ENCODE measurements around the gene LDLRAD4.

GRCh38 chr18:13372531-13372951, 154.0 kb downstream of the LDLRAD4 start:
- TF ChIP-seq ZNF263 (CRISPR knock-in tag; IDR thresholded peaks at IDR 0.05; ENCODE audit: borderline replicate concordance) (no peak), HIVEP1 (CRISPR knock-in tag; IDR thresholded peaks at IDR 0.05) (no peak), GABPA (tag; conservative IDR thresholded peaks at IDR 0.05; ENCODE audit: low read depth) (no peak), POLR2A (conservative IDR thresholded peaks at IDR 0.05) (no peak), ATF1 (CRISPR knock-in tag; IDR thresholded peaks at IDR 0.05) (no peak), ATF1 (tag; IDR thresholded peaks at IDR 0.05) (no peak), YBX1 (IDR thresholded peaks at IDR 0.05) (no peak), FOXP4 (CRISPR knock-in tag; IDR thresholded peaks at IDR 0.05; ENCODE audit: borderline replicate concordance) (no peak), CTCF (IDR thresholded peaks at IDR 0.05 in 2 of 3, conservative IDR thresholded peaks at IDR 0.05 in 1 of 3; ENCODE audit: insufficient read depth in 2 of 3, low read depth in 1 of 3, low read length in 3 of 3) (no peak), BDP1 (IDR thresholded peaks at IDR 0.05; ENCODE audit: insufficient read depth, insufficient read length) (no peak)

All from K562 (cell line).